22Rv1 (cell line): ENCODE measurements around the gene PIGX.

Experiments used
- H3K27ac ChIP-seq: fragments of 450-650 bp; 2 replicates; pipeline ENCODE4 v1.5.1; 2017
- CTCF ChIP-seq: fragments of 450-650 bp; IDR thresholded peaks from 2 replicates; pipeline ENCODE4 v1.5.1; 2017; ENCODE audit warnings: mild to moderate bottlenecking
- ZFX ChIP-seq: fragments of 450-650 bp; IDR thresholded peaks from 2 replicates; pipeline ENCODE4 v1.6.1; 2017; ENCODE audit warnings: antibody characterized with exemption, borderline replicate concordance

Gene PIGX

GRCh38 chr3:196677353-196677752 is 34.8 kb upstream of the PIGX start:
- H3K27ac ChIP-seq, result no peak overlapping the region
- TF ChIP-seq ZFX (no peak), CTCF (no peak)

- TF ChIP-seq CTCF, result no peak
- TF ChIP-seq ZFX, result no peak
- no peak overlapping the region for H3K27ac ChIP-seq
Measured at GRCh38 chr3:196677931-196678330, 34.2 kb upstream of the PIGX start.

- H3K27ac ChIP-seq, result no peak overlapping the region
- no peak for TF ChIP-seq ZFX
- TF ChIP-seq CTCF, result peak; percentile 90
Measured at GRCh38 chr3:196684548-196685407, 27.4 kb upstream of the PIGX start.

- H3K27ac ChIP-seq, result no peak overlapping the region
- TF ChIP-seq ZFX, result no peak
- TF ChIP-seq CTCF, result no peak
Measured at GRCh38 chr3:196686436-196686835, 25.7 kb upstream of the PIGX start.

GRCh38 chr3:196688349-196688748 is 23.8 kb upstream of the PIGX start:
- no peak overlapping the region for H3K27ac ChIP-seq
- no peak for TF ChIP-seq ZFX
- no peak for TF ChIP-seq CTCF

GRCh38 chr3:196689941-196690660 is 22.1 kb upstream of the PIGX start:
- H3K27ac ChIP-seq, result no peak overlapping the region
- no peak for TF ChIP-seq ZFX
- TF ChIP-seq CTCF, result no peak

- no peak overlapping the region for H3K27ac ChIP-seq
- no peak for TF ChIP-seq CTCF
- TF ChIP-seq ZFX, result no peak
Measured at GRCh38 chr3:196691386-196691785, 20.8 kb upstream of the PIGX start.
